Activated T-cell treated with anti-CD3 and anti-CD28 coated beads, Interleukin-2, amount 50 U/mL, for 72 hours (primary cell): ENCODE measurements around the gene FGFR4. TPM values are rescaled to one million over a fixed set of nuclear protein-coding genes. Genes with fewer than 3 reads are reported as not detected.

Experiments used
- ATAC-seq, 2 donors: fragments of 150-1000 bp; cut with Tn5 transposase; replicated peaks in 1 of 2; 2 replicates each; pipeline ENCODE4 v1.10.0; 2021; ENCODE audit warnings: moderate library complexity in 2 of 2, mild to moderate bottlenecking in 1 of 2
- DNase-seq, 2 donors: peaks; one replicate each; pipeline ENCODE4 v3.0.0; 2021 to 2022; ENCODE audit warnings: mixed read lengths in 1 of 2
- H3K27ac Mint-ChIP-seq: one replicate; pipeline ENCODE4 v1.8.0; 2022; ENCODE audit warnings: mild to moderate bottlenecking, moderate library complexity, mixed read lengths
- H3K27me3 Mint-ChIP-seq: one replicate; pipeline ENCODE4 v1.8.0; 2022; ENCODE audit warnings: low read depth, mixed read lengths
- H3K36me3 Mint-ChIP-seq, 2 donors: one replicate each; pipeline ENCODE4 v1.8.0; 2022; ENCODE audit warnings: mixed read lengths in 2 of 2, mild to moderate bottlenecking in 1 of 2; ENCODE audit not compliant: insufficient read depth in 2 of 2
- H3K4me1 Mint-ChIP-seq: one replicate; pipeline ENCODE4 v1.8.0; 2022; ENCODE audit warnings: low read depth, mixed read lengths
- H3K4me3 Mint-ChIP-seq, 2 donors: one replicate each; pipeline ENCODE4 v1.8.0; 2022; ENCODE audit warnings: mild to moderate bottlenecking in 2 of 2, mixed read lengths in 2 of 2, moderate library complexity in 2 of 2
- H3K9me3 Mint-ChIP-seq, 2 donors: one replicate each; pipeline ENCODE4 v1.8.0; 2022; ENCODE audit warnings: mixed read lengths in 2 of 2
- total RNA-seq, 2 donors: library from RNA; stranded (reverse); gene quantifications; one replicate each; pipeline ENCODE4 v1.2.3, GENCODE V29; 2022

Gene FGFR4
- total RNA-seq, 2 donors from 2014 or later: 0.62 to 1.1 TPM

- no peak for DNase-seq
- H3K9me3 Mint-ChIP-seq: no peaks in the 10 kb centered on the region
- peaks cover 21% of the 10 kb centered on the region for H3K4me1 Mint-ChIP-seq
- ATAC-seq: no peak
- H3K36me3 Mint-ChIP-seq: no peaks in the 10 kb centered on the region
- H3K4me3 Mint-ChIP-seq: no peak overlapping the region
- no peaks in the 10 kb centered on the region for H3K27me3 Mint-ChIP-seq
- no peak overlapping the region for H3K27ac Mint-ChIP-seq
These were observed 30.8 kb downstream of the FGFR4 start for GRCh38 chr5:177117441-177118045.

- H3K27ac Mint-ChIP-seq: no peak overlapping the region
These were observed 35.9 kb downstream of the FGFR4 start for GRCh38 chr5:177122566-177122965.

GRCh38 chr5:177123789-177124485, 37.2 kb downstream of the FGFR4 start:
- ATAC-seq (peak in 1 of 2 donors; percentile 24), DNase-seq (no peak)
- Mint-ChIP-seq H3K4me3 (no peak overlapping the region), H3K9me3 (no peaks in the 10 kb centered on the region), H3K27ac (no peak overlapping the region), H3K4me1 (peaks cover 19% of the 10 kb centered on the region), H3K36me3 (no peaks in the 10 kb centered on the region), H3K27me3 (no peaks in the 10 kb centered on the region)

More at GRCh38 chr5:177122566-177122965, 35.9 kb downstream of the FGFR4 start:
- no peaks in the 10 kb centered on the region for H3K27me3 Mint-ChIP-seq
- H3K36me3 Mint-ChIP-seq: no peaks in the 10 kb centered on the region
- H3K9me3 Mint-ChIP-seq: no peaks in the 10 kb centered on the region
- no peak for DNase-seq
- no peak for ATAC-seq
- H3K4me3 Mint-ChIP-seq: no peak overlapping the region
- H3K4me1 Mint-ChIP-seq: peaks cover 10% of the 10 kb centered on the region

- Mint-ChIP-seq H3K36me3 (no peaks in the 10 kb centered on the region), H3K4me1 (peaks cover 25% of the 10 kb centered on the region), H3K27ac (no peak overlapping the region), H3K4me3 (no peak overlapping the region), H3K27me3 (no peaks in the 10 kb centered on the region), H3K9me3 (no peaks in the 10 kb centered on the region)
- ATAC-seq: peak; percentile 50 to 67
- DNase-seq: no peak
These were observed 37.8 kb downstream of the FGFR4 start for GRCh38 chr5:177124486-177124991.

GRCh38 chr5:177126771-177127170, 40.1 kb downstream of the FGFR4 start:
- Mint-ChIP-seq H3K27ac (no peak overlapping the region), H3K27me3 (no peaks in the 10 kb centered on the region), H3K4me1 (peaks cover 36% of the 10 kb centered on the region), H3K4me3 (no peak overlapping the region), H3K36me3 (no peaks in the 10 kb centered on the region), H3K9me3 (no peaks in the 10 kb centered on the region)
- ATAC-seq: no peak
- no peak for DNase-seq

- Mint-ChIP-seq H3K27me3 (no peaks in the 10 kb centered on the region), H3K9me3 (no peaks in the 10 kb centered on the region), H3K27ac (no peak overlapping the region), H3K4me1 (peaks cover 36% of the 10 kb centered on the region), H3K36me3 (no peaks in the 10 kb centered on the region), H3K4me3 (peak overlapping the region in 1 of 2 donors; percentile 3)
- ATAC-seq (no peak), DNase-seq (no peak)
These were observed 41.9 kb downstream of the FGFR4 start for GRCh38 chr5:177128551-177128981.

- Mint-ChIP-seq H3K4me3 (no peak overlapping the region), H3K4me1 (peaks cover 37% of the 10 kb centered on the region), H3K36me3 (peaks cover under 1 to 6% of the 10 kb centered on the region in 2 donors), H3K27ac (no peak overlapping the region), H3K9me3 (no peaks in the 10 kb centered on the region), H3K27me3 (no peaks in the 10 kb centered on the region)
- ATAC-seq: no peak
- no peak for DNase-seq
These were observed 43.7 kb downstream of the FGFR4 start for GRCh38 chr5:177130211-177131018.

- Mint-ChIP-seq H3K4me1 (peaks cover 42% of the 10 kb centered on the region), H3K4me3 (no peak overlapping the region), H3K27ac (no peak overlapping the region), H3K36me3 (peaks cover 3 to 9% of the 10 kb centered on the region in 2 donors), H3K27me3 (no peaks in the 10 kb centered on the region), H3K9me3 (no peaks in the 10 kb centered on the region)
- no peak for DNase-seq
- ATAC-seq: no peak
These were observed 44.3 kb downstream of the FGFR4 start for GRCh38 chr5:177131019-177131320.

- Mint-ChIP-seq H3K4me1 (peaks cover 48% of the 10 kb centered on the region), H3K36me3 (peaks cover 3 to 12% of the 10 kb centered on the region in 2 donors), H3K4me3 (peak overlapping the region; percentile 49 to 62), H3K27ac (peak overlapping the region; percentile 43), H3K27me3 (no peaks in the 10 kb centered on the region), H3K9me3 (no peaks in the 10 kb centered on the region)
- ATAC-seq (no peak), DNase-seq (no peak)
These were observed 44.8 kb downstream of the FGFR4 start for GRCh38 chr5:177131352-177132135.

- DNase-seq: peak in 1 of 2 donors; percentile 52
- ATAC-seq: peak; percentile 14 to 27
- Mint-ChIP-seq H3K27me3 (no peaks in the 10 kb centered on the region), H3K4me3 (peak overlapping the region; percentile 75 to 94), H3K27ac (no peak overlapping the region), H3K36me3 (peaks cover 6 to 20% of the 10 kb centered on the region in 2 donors), H3K4me1 (peaks cover 57% of the 10 kb centered on the region), H3K9me3 (no peaks in the 10 kb centered on the region)
These were observed 45.7 kb downstream of the FGFR4 start for GRCh38 chr5:177132136-177133095.

GRCh38 chr5:177133096-177133852, 46.6 kb downstream of the FGFR4 start, which contains the start of gene NSD1:
NSD1 (plus strand) TSS chr5:177133773; CDS start chr5:177135104, 1,331 bp downstream.
- peak within 1 kb of the TSS; percentile 31 for H3K27ac Mint-ChIP-seq
- peak within 1 kb of the TSS; percentile 94 to 98 for H3K4me3 Mint-ChIP-seq
- DNase-seq: peak; percentile 93 to 96
- H3K4me1 Mint-ChIP-seq: peaks cover 61% of the 10 kb centered on the region
- H3K36me3 Mint-ChIP-seq: peaks cover 6 to 25% of the 10 kb centered on the region in 2 donors
- no peaks in the 10 kb centered on the region for H3K9me3 Mint-ChIP-seq
- peak; percentile 85 to 86 for ATAC-seq
- no peaks in the 10 kb centered on the region for H3K27me3 Mint-ChIP-seq
